NCI-H2196 treated with DMSO at 0.1 percent for 48 hours (cell line): ENCODE measurements around the gene TPPP2.

ENCODE experiments used
- DNase-seq: peaks from one replicate; lab custom pipeline; 2025; ENCODE audit not compliant: unreplicated experiment; lab: John Stamatoyannopoulos, UW

TPPP2 gene

GRCh38 chr14:21074398-21075272 is 44.6 kb downstream of the TPPP2 start:
- no peak for DNase-seq

DNA sequence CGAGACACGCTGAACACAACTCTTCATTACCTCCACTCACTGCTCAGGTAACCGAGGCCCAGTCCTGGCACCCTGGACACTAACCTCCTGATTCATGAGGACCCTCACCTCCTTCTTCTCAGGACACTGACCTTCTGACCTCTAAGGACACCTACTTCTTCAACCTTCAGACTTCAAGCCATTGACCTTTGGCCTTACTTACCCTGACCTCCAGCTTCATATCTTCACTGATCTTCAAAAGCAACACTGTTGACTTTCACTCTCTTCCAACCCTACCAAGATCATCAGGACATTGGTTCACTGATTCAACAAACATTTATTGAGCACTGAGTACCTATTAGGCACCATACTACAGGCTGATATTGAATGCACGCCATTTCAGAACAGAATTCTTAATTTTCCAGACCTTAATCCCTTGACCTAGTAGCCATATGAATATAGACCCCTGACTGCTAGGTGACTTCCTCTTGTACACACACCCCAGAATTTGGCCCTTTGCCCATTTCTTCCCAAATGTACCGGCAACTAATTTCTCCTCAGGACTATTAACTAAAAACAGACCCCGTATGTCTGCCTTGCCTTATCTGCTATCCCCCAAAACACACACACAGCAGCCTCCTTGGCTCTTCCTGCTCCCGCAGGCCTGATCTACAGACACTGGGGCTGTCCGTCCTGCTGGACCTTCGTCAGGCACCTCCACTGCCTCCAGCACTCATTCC is 45.9 kb downstream of the TPPP2 start:
- DNase-seq, result no peak

DNA sequence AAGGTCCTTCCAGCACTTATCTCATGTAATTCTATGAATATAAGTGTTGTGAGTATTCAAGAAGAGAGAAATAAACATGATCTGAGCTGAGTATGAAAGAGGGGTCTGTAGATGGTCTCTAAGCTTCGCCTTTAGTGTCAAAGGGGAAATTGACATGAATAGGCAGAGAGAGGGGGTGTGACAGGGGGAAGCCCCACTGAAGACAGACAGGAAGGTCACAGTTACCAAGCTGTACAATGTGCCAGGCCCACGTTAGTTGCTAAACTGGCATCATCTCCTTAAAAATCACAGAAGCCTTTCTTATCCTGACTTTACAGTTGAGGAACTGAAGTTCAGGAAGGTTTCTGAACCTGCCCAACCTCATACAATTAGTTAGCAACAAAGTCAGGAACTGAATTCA is 47.7 kb downstream of the TPPP2 start:
- DNase-seq, result no peak

- DNase-seq, result no peak
Observed at GRCh38 chr14:21078287-21078686, 48.3 kb downstream of the TPPP2 start.

DNA sequence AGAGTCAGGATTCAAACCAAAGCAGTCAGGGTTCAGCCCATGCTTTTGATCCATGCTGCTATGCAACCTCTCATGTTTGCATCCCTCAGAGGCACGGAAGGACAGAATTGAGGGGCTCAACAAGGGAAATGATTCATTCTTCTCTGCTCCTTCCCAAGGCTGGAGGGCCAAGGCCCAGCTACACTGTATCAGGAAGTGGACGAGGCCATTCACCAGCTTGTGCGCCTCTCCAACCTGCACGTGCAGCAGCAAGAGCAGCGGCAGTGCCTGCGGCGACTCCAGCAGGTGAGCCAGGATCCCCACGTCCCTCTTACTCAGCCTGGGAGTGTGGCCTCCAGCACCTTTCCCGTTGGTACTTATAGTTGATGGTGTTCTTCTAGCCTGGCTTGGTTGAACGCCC is 48.7 kb downstream of the TPPP2 start:
- no peak for DNase-seq

- no peak for DNase-seq
Observed at GRCh38 chr14:21081521-21082142, 51.6 kb downstream of the TPPP2 start.
